ENCODE data around the gene GSTA1. TPM values are rescaled to one million over a fixed set of nuclear protein-coding genes. Genes with fewer than 3 reads are reported as not detected.
"Not testable (repeated sequence)": the region's sequence is repeated elsewhere in the genome, so short reads cannot be mapped to it uniquely, and the experiment has no call there.

GSTA1 gene
- total and polyA plus RNA-seq, 2 experiments from 2014 or later = 0.67 TPM; not detected in 1

- Histone ChIP-seq H3K27ac (no peak overlapping the region), H3K4me1 (ENCODE audit: low read depth) (no peaks in the 10 kb centered on the region), H3K27me3 (no peaks in the 10 kb centered on the region), H3K36me3 (no peaks in the 10 kb centered on the region), H3K4me3 (no peak overlapping the region), H3K9me3 (ENCODE audit: low read depth) (no peaks in the 10 kb centered on the region)
- TF ChIP-seq, protein P1, sequence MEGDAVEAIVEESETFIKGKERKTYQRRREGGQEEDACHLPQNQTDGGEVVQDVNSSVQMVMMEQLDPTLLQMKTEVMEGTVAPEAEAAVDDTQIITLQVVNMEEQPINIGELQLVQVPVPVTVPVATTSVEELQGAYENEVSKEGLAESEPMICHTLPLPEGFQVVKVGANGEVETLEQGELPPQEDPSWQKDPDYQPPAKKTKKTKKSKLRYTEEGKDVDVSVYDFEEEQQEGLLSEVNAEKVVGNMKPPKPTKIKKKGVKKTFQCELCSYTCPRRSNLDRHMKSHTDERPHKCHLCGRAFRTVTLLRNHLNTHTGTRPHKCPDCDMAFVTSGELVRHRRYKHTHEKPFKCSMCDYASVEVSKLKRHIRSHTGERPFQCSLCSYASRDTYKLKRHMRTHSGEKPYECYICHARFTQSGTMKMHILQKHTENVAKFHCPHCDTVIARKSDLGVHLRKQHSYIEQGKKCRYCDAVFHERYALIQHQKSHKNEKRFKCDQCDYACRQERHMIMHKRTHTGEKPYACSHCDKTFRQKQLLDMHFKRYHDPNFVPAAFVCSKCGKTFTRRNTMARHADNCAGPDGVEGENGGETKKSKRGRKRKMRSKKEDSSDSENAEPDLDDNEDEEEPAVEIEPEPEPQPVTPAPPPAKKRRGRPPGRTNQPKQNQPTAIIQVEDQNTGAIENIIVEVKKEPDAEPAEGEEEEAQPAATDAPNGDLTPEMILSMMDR (IDR thresholded peaks at IDR 0.05; ENCODE audit: low read depth, low read length) = no peak
- no peak for DNase-seq (ENCODE audit: low read depth in 1 of 2, low spot score in 1 of 2)
Measured at GRCh38 chr6:52752310-52752709, 51.3 kb downstream of the GSTA1 start.

- no peak for DNase-seq (ENCODE audit: low read depth in 1 of 2, low spot score in 1 of 2)
- H3K4me3 ChIP-seq = no peak overlapping the region
- H3K4me1 ChIP-seq (ENCODE audit: low read depth) = no peaks in the 10 kb centered on the region
- TF ChIP-seq, protein P1 (IDR thresholded peaks at IDR 0.05; ENCODE audit: low read depth, low read length) = no peak
- H3K27ac ChIP-seq = no peak overlapping the region
- no peaks in the 10 kb centered on the region for H3K9me3 ChIP-seq (ENCODE audit: low read depth)
- no peaks in the 10 kb centered on the region for H3K36me3 ChIP-seq
- H3K27me3 ChIP-seq = no peaks in the 10 kb centered on the region
Measured at GRCh38 chr6:52749556-52750152, 54.0 kb downstream of the GSTA1 start.

DNA sequence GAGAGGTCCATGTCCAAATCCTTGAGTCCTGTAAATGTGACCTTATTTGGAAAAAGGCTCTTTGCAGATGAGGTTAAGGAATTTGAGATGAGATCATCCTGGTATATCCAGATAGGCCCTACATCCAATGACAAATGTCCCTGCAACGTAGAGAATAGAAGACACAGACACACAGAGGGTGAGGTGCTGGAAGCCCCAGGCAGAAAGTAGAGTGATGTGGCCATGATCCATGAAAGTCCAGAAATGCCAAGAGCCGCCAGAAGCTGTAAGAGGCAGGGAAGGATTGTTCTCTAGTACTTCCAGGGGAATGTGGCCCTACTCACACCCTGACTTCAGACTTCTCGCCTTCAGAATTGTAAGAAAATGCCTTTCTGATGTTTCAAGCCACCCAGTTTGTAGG lies 56.3 kb downstream of the GSTA1 start:
- H3K4me1 ChIP-seq (ENCODE audit: low read depth); H3K36me3 ChIP-seq; H3K9me3 ChIP-seq (ENCODE audit: low read depth); H3K27ac ChIP-seq; H3K4me3 ChIP-seq; H3K27me3 ChIP-seq: not testable (repeated sequence)
- peak in 1 of 2 donors; percentile 7 for DNase-seq (ENCODE audit: low read depth in 1 of 2, low spot score in 1 of 2)

DNA sequence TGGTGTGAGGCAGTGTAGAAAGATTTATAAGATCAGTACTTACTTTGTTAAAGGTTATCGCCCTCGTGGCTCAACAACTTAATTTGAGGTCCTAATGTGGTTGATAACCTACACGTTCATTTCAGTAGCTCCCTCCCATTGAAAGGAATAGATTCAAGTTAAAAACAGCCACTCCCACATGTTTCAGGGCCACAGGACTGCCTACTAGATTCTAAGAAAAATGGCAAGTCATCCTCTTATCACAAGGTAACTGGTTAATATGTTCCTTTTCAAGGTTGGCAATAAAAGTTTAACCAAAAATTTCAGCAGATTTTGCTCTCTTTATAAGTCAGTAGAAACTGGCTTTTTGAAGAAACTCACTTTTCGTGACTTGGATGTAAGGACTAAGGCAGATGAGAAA lies 57.4 kb downstream of the GSTA1 start:
- Histone ChIP-seq H3K4me3 (no peak overlapping the region), H3K27me3 (no peaks in the 10 kb centered on the region), H3K9me3 (ENCODE audit: low read depth) (no peaks in the 10 kb centered on the region), H3K4me1 (ENCODE audit: low read depth) (no peaks in the 10 kb centered on the region), H3K27ac (no peak overlapping the region), H3K36me3 (no peaks in the 10 kb centered on the region)
- DNase-seq (ENCODE audit: low read depth in 1 of 2, low spot score in 1 of 2) = no peak
- TF ChIP-seq, protein P1 (IDR thresholded peaks at IDR 0.05; ENCODE audit: low read depth, low read length) = no peak

DNA sequence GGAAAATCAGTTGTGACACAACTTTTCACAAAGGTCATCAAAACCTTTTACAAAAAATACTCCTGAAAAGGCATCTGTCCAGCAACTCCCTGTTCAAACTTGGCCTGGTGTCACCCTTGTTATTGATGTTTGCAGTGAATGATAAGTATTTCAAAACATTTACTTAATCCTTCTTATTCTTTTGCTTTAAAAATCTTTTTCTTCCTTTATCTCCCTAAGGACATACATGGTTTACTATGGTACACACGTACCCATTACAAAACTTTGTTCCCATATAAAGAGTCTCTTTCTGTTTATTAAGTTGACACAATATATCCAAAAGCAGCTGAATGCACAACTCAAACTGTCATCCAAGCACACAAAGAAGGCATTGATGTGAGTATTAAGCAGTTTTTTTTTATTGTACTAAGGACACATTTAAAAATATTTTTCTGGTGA lies 57.8 kb downstream of the GSTA1 start:
- no peaks in the 10 kb centered on the region for H3K27me3 ChIP-seq
- no peak for DNase-seq (ENCODE audit: low read depth in 1 of 2, low spot score in 1 of 2)
- no peaks in the 10 kb centered on the region for H3K36me3 ChIP-seq
- H3K4me3 ChIP-seq = no peak overlapping the region
- H3K9me3 ChIP-seq (ENCODE audit: low read depth) = no peaks in the 10 kb centered on the region
- no peaks in the 10 kb centered on the region for H3K4me1 ChIP-seq (ENCODE audit: low read depth)
- no peak overlapping the region for H3K27ac ChIP-seq
- TF ChIP-seq, protein P1 (IDR thresholded peaks at IDR 0.05; ENCODE audit: low read depth, low read length) = no peak

DNA sequence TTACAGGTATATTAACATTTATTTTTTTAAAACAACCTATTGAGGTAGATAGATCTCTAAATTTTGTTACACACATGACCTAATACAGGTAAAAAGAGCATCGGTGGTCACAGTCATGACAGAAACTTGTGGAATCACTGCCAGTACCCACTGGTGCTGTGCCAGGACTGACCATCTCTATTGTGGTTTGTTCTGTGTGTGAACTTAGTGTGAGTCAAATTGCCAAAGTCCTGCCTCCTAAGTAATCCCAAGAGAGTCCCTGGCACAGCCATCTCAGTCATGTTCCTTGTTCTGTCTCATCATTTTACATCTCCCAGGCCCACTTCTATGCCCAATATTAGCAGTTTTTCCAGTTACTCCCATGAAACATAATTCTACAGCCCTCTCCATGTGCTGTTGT lies 61.7 kb downstream of the GSTA1 start:
- H3K36me3 ChIP-seq = no peaks in the 10 kb centered on the region
- DNase-seq (ENCODE audit: low read depth in 1 of 2, low spot score in 1 of 2) = no peak
- TF ChIP-seq, protein P1 (IDR thresholded peaks at IDR 0.05; ENCODE audit: low read depth, low read length) = no peak
- H3K27me3 ChIP-seq = no peaks in the 10 kb centered on the region
- no peaks in the 10 kb centered on the region for H3K9me3 ChIP-seq (ENCODE audit: low read depth)
- no peak overlapping the region for H3K4me3 ChIP-seq
- no peak overlapping the region for H3K27ac ChIP-seq
- no peaks in the 10 kb centered on the region for H3K4me1 ChIP-seq (ENCODE audit: low read depth)

Other genes with a start within 250 kb of the GSTA1 start
- 6.6 and 7.0 TPM in 2 replicates for gene TRAM2, start 226.8 kb downstream of the GSTA1 start, total RNA-seq
- 4.5 and 7.7 TPM in 2 replicates for gene TRAM2, start 226.8 kb downstream of the GSTA1 start, polyA plus RNA-seq
- gene TMEM14A, start 132.7 kb downstream of the GSTA1 start, total RNA-seq = 10.7 and 12.2 TPM in 2 replicates
- 24.5 and 34.4 TPM in 2 replicates for gene TMEM14A, start 132.7 kb downstream of the GSTA1 start, polyA plus RNA-seq
- not detected in 2 replicates for gene GSTA2, start 40.3 kb downstream of the GSTA1 start, total RNA-seq
- gene GSTA2, start 40.3 kb downstream of the GSTA1 start, polyA plus RNA-seq = 0.24 TPM in 1 of 2 replicates, not detected in the other
- gene GSTA5, start 37.0 kb upstream of the GSTA1 start, total RNA-seq = not detected in 2 replicates
- gene GSTA5, start 37.0 kb upstream of the GSTA1 start, polyA plus RNA-seq = not detected in 2 replicates
- gene GSTA3, start 105.9 kb upstream of the GSTA1 start, total RNA-seq = 0.32 TPM in 1 of 2 replicates, not detected in the other
- gene GSTA3, start 105.9 kb upstream of the GSTA1 start, polyA plus RNA-seq = not detected in 2 replicates
- gene GSTA4, start 191.5 kb upstream of the GSTA1 start, total RNA-seq = 50.1 and 64.5 TPM in 2 replicates
- gene GSTA4, start 191.5 kb upstream of the GSTA1 start, polyA plus RNA-seq = 91.1 and 170 TPM in 2 replicates

Data from cardiac muscle cell (in vitro differentiated cells and primary cell).